NCI-H1694 (cell line): Measurements from ENCODE around the gene TSC2.

Experiments
- DNase-seq: peaks from one replicate; lab custom pipeline; 2025; lab: John Stamatoyannopoulos, UW

The TSC2 gene

GRCh38 chr16:2070576-2071453 lies 23.0 kb downstream of the TSC2 start:
- DNase-seq = no peak

- DNase-seq = no peak
Measured at GRCh38 chr16:2071454-2072202, 23.8 kb downstream of the TSC2 start.

GRCh38 chr16:2072926-2073325 lies 25.1 kb downstream of the TSC2 start:
- DNase-seq = no peak

GRCh38 chr16:2074071-2074470 lies 26.3 kb downstream of the TSC2 start:
- no peak for DNase-seq

GRCh38 chr16:2075631-2076030 lies 27.8 kb downstream of the TSC2 start:
- no peak for DNase-seq

- DNase-seq = no peak
Measured at GRCh38 chr16:2076072-2076865, 28.5 kb downstream of the TSC2 start.

GRCh38 chr16:2077016-2077415 lies 29.2 kb downstream of the TSC2 start:
- DNase-seq = no peak

GRCh38 chr16:2077696-2078095 lies 29.9 kb downstream of the TSC2 start:
- no peak for DNase-seq

GRCh38 chr16:2078096-2078495 lies 30.3 kb downstream of the TSC2 start:
- DNase-seq = no peak

GRCh38 chr16:2078691-2079090 lies 30.9 kb downstream of the TSC2 start:
- no peak for DNase-seq

- DNase-seq = no peak
Measured at GRCh38 chr16:2079311-2079800, 31.6 kb downstream of the TSC2 start.

- no peak for DNase-seq
Measured at GRCh38 chr16:2079991-2080390, 32.2 kb downstream of the TSC2 start.

GRCh38 chr16:2081201-2082084 lies 33.7 kb downstream of the TSC2 start:
- DNase-seq = no peak

- DNase-seq = no peak
Measured at GRCh38 chr16:2082171-2082982, 34.6 kb downstream of the TSC2 start.

- DNase-seq = no peak
Measured at GRCh38 chr16:2082983-2083364, 35.2 kb downstream of the TSC2 start.

- DNase-seq = no peak
Measured at GRCh38 chr16:2083409-2083808, 35.6 kb downstream of the TSC2 start.

GRCh38 chr16:2083876-2084780 lies 36.3 kb downstream of the TSC2 start:
- DNase-seq = no peak

GRCh38 chr16:2084895-2085625 lies 37.3 kb downstream of the TSC2 start:
- DNase-seq = no peak

GRCh38 chr16:2085669-2086068 lies 37.9 kb downstream of the TSC2 start:
- no peak for DNase-seq
